Testis (tissue), 3 donors: ENCODE measurements around the gene SEMA5A. TPM values are rescaled to one million over a fixed set of nuclear protein-coding genes. Genes with fewer than 3 reads are reported as not detected.
"Not testable (repeated sequence)": the region's sequence is repeated elsewhere in the genome, so short reads cannot be mapped to it uniquely, and the experiment has no call there.

Experiments
- DNase-seq: peaks from one replicate; pipeline ENCODE4 v3.0.0-alpha.2; 2019
- H3K27ac ChIP-seq, 2 donors: fragments of 200-600 bp; sonication (generic); one replicate each; pipeline ENCODE4 v1.5.1; 2019
- H3K27me3 ChIP-seq: fragments of 200-600 bp; sonication (generic); one replicate; pipeline ENCODE4 v1.5.1; 2019
- H3K36me3 ChIP-seq: fragments of 200-600 bp; sonication (generic); one replicate; pipeline ENCODE4 v1.5.1; 2017; ENCODE audit warnings: low read depth; ENCODE audit errors: missing control alignments
- H3K4me1 ChIP-seq: fragments of 200-600 bp; sonication (generic); one replicate; pipeline ENCODE4 v1.5.1; 2019
- H3K4me3 ChIP-seq, 2 donors: fragments of 200-600 bp; sonication (generic); one replicate each; pipeline ENCODE4 v1.5.1; 2017 to 2019
- H3K9me3 ChIP-seq: fragments of 200-600 bp; sonication (generic); one replicate; pipeline ENCODE4 v1.5.1; 2017
- CTCF ChIP-seq, 3 experiments: fragments of 450-650 bp in 2 of 3; fragments of 200-600 bp in 1 of 3; sonication (generic) in 1 of 3; IDR thresholded peaks; one replicate each; pipeline ENCODE4 v1.5.1; 2016 to 2019; ENCODE audit warnings: antibody characterized with exemption in 3 of 3, mild to moderate bottlenecking in 2 of 3, moderate library complexity in 1 of 3
- POLR2A ChIP-seq: fragments of 450-650 bp; IDR thresholded peaks from one replicate; pipeline ENCODE4 v1.6.1; 2017; ENCODE audit warnings: antibody characterized with exemption, mild to moderate bottlenecking, moderate library complexity
- WGBS, 2 donors: methylation state at CpG; one replicate each; pipeline ENCODE4 v1.1.5; 2018; 5-methylcytosine and 5-hydroxymethylcytosine counted together
- intact Hi-C: fragments of 100-400 bp; cut with DNase I; formaldehyde crosslinking; loops from one replicate; pipeline ENCODE4 v1.15.1; 2023; ENCODE audit warnings: low total_unique reads
- polyA plus RNA-seq: library from polyadenylated mRNA; stranded (reverse); fragments of 350-450 nt; fragmentation: Illumina TruSeq; extraction: RNeasy Lipid Tissue Mini Kit (QIAGEN cat#74804); gene quantifications from one replicate; pipeline ENCODE4 v1.2.3, GENCODE V29; 2014; ENCODE audit warnings: low read depth, low replicate concordance; ENCODE audit not compliant: insufficient read depth
- total RNA-seq, 2 donors: library from RNA; depleted of rRNA; stranded (reverse); fragments of >200 nt; gene quantifications; one replicate each; pipeline ENCODE4 v1.2.3, GENCODE V29; 2016

The SEMA5A gene
- total and polyA plus RNA-seq, 3 donors from 2014 or later: 3.4 to 12.8 (median 5.4) TPM

- no peaks in the 10 kb centered on the region for H3K4me1 ChIP-seq
Observed at GRCh38 chr5:9401786-9402472, 143.9 kb downstream of the SEMA5A start.

GRCh38 chr5:9399783-9400182 is 146.1 kb downstream of the SEMA5A start:
- H3K27me3 ChIP-seq, H3K9me3 ChIP-seq, H3K27ac ChIP-seq, H3K4me1 ChIP-seq, H3K4me3 ChIP-seq, intact Hi-C loops, DNase-seq, H3K36me3 ChIP-seq: not testable (repeated sequence)
- WGBS, 2 donors: 95 to 98% methylated on average over 5 of the region's 5 CpGs

More at GRCh38 chr5:9401786-9402472, 143.9 kb downstream of the SEMA5A start:
- no peaks in the 10 kb centered on the region for H3K27me3 ChIP-seq
- no peak overlapping the region for H3K27ac ChIP-seq
- H3K9me3 ChIP-seq: no peaks in the 10 kb centered on the region
- no peak for TF ChIP-seq CTCF (IDR thresholded peaks at IDR 0.05)
- no peak for TF ChIP-seq POLR2A
- WGBS, 2 donors: 80 to 85% methylated on average over 4 of the region's 4 CpGs
- H3K4me3 ChIP-seq: no peak overlapping the region
- H3K36me3 ChIP-seq: no peaks in the 10 kb centered on the region
- no peak for DNase-seq
- intact Hi-C loops: no loop called here

- no peaks in the 10 kb centered on the region for H3K9me3 ChIP-seq
- H3K4me1 ChIP-seq: no peaks in the 10 kb centered on the region
- no peaks in the 10 kb centered on the region for H3K27me3 ChIP-seq
- H3K4me3 ChIP-seq: no peak overlapping the region
- TF ChIP-seq POLR2A: no peak
- no peak for TF ChIP-seq CTCF (IDR thresholded peaks at IDR 0.05)
- WGBS, 2 donors: 91% methylated on average over 2 of the region's 2 CpGs
- no peak for DNase-seq
- H3K36me3 ChIP-seq: no peaks in the 10 kb centered on the region
- no peak overlapping the region for H3K27ac ChIP-seq
- intact Hi-C loops: no loop called here
Observed at GRCh38 chr5:9399094-9399493, 146.8 kb downstream of the SEMA5A start.

- TF ChIP-seq CTCF (IDR thresholded peaks at IDR 0.05): no peak
- no peak for TF ChIP-seq POLR2A
- no peak overlapping the region for H3K27ac ChIP-seq
- no peak for DNase-seq
- H3K4me1 ChIP-seq: no peaks in the 10 kb centered on the region
- WGBS, 2 donors: 84 to 91% methylated on average over 3 of the region's 3 CpGs
- no peaks in the 10 kb centered on the region for H3K9me3 ChIP-seq
- H3K36me3 ChIP-seq: no peaks in the 10 kb centered on the region
- intact Hi-C loops: no loop called here
- H3K27me3 ChIP-seq: no peaks in the 10 kb centered on the region
- H3K4me3 ChIP-seq: no peak overlapping the region
Observed at GRCh38 chr5:9398227-9398626, 147.6 kb downstream of the SEMA5A start.

GRCh38 chr5:9396285-9396770 is 149.5 kb downstream of the SEMA5A start:
- H3K4me1 ChIP-seq: no peaks in the 10 kb centered on the region
- no peaks in the 10 kb centered on the region for H3K36me3 ChIP-seq
- H3K27ac ChIP-seq: no peak overlapping the region
- H3K27me3 ChIP-seq: no peaks in the 10 kb centered on the region
- no peaks in the 10 kb centered on the region for H3K9me3 ChIP-seq
- intact Hi-C loops: no loop called here
- 75 to 84% methylated on average over 2 of the region's 2 CpGs for WGBS, 2 donors
- DNase-seq: no peak
- TF ChIP-seq POLR2A (no peak), CTCF (IDR thresholded peaks at IDR 0.05) (no peak)
- H3K4me3 ChIP-seq: no peak overlapping the region
